ENCODE data around the gene CYBB. TPM values are rescaled to one million over a fixed set of nuclear protein-coding genes. Genes with fewer than 3 reads are reported as not detected.

The CYBB gene
- total and polyA plus RNA-seq, 4 experiments from 2014 or later, result 0.05 to 8.1 (median 3.6) TPM

Other genes starting within 250 kb of the CYBB start
- under 1 TPM; 0.15 to 0.17 TPM for gene LANCL3, start 208.4 kb upstream of the CYBB start, total RNA-seq
- under 1 TPM; 0.06 to 0.10 TPM for gene LANCL3, start 208.4 kb upstream of the CYBB start, polyA plus RNA-seq
- gene XK, start 94.3 kb upstream of the CYBB start, total RNA-seq, result not detected
- not detected for gene XK, start 94.3 kb upstream of the CYBB start, polyA plus RNA-seq
- gene DYNLT3, start 67.5 kb downstream of the CYBB start, total RNA-seq, result 10 to 100 TPM; 38.5 to 41.5 TPM
- 10 to 100 TPM; 53.3 to 71.8 TPM for gene DYNLT3, start 67.5 kb downstream of the CYBB start, polyA plus RNA-seq
- gene SYTL5, start 226.5 kb downstream of the CYBB start, total RNA-seq, result not detected
- gene SYTL5, start 226.5 kb downstream of the CYBB start, polyA plus RNA-seq, result not detected